H1 (cell line): Measurements from ENCODE around the gene ZNF423. TPM values are rescaled to one million over a fixed set of nuclear protein-coding genes. Genes with fewer than 3 reads are reported as not detected.

Experiments
- CTCF ChIA-PET: fragments of 300-600 bp; sonication (Branson Sonifier 250); formaldehyde crosslinking; loops from one replicate; lab custom pipeline; 2021; ENCODE audit not compliant: partially characterized antibody; lab: Charles Lee
- POLR2A ChIA-PET: fragments of 300-600 bp; sonication (Branson Sonifier 250); formaldehyde crosslinking; loops from one replicate; lab custom pipeline; 2021; ENCODE audit warnings: inconsistent platforms; ENCODE audit not compliant: partially characterized antibody; lab: Charles Lee
- DNase-seq, 2 experiments: peaks; one replicate each; pipeline versions ENCODE4 v3.0.0 to v3.0.0-alpha.2; 2010 to 2022; ENCODE audit warnings: low spot score in 2 of 2, low read depth in 1 of 2, mixed read lengths in 1 of 2
- FAIRE-seq: peaks from 2 replicates; lab custom pipeline; 2011; peaks lifted over from hg19 to GRCh38; lab: Jason Lieb, UNC
- H2AFZ ChIP-seq: 2 replicates; pipeline ENCODE4 v1.8.1; 2012; ENCODE audit warnings: low read length, inconsistent platforms
- H2AK5ac ChIP-seq: 2 replicates; pipeline ENCODE4 v1.6.1; 2013; ENCODE audit warnings: low read depth, low read length
- H2BK120ac ChIP-seq: replicated peaks from 2 replicates; pipeline ENCODE3; 2013; ENCODE audit warnings: low read depth, low read length, inconsistent platforms
- H2BK12ac ChIP-seq: 2 replicates; pipeline ENCODE4 v1.6.1; 2013; ENCODE audit warnings: low read depth, low read length
- H2BK15ac ChIP-seq: 2 replicates; pipeline ENCODE4 v1.6.1; 2013; ENCODE audit warnings: low read length
- H2BK20ac ChIP-seq: 2 replicates; pipeline ENCODE4 v1.6.1; 2013; ENCODE audit warnings: low read length
- H2BK5ac ChIP-seq: 2 replicates; pipeline ENCODE4 v1.6.1; 2013; ENCODE audit warnings: low read depth, low read length
- H3K14ac ChIP-seq: 2 replicates; pipeline ENCODE4 v1.6.1; 2013; ENCODE audit warnings: inconsistent platforms; ENCODE audit not compliant: insufficient read length
- H3K18ac ChIP-seq: 2 replicates; pipeline ENCODE4 v1.6.1; 2013; ENCODE audit warnings: low read length; ENCODE audit errors: extremely low read depth
- H3K23ac ChIP-seq: 2 replicates; pipeline ENCODE4 v1.6.1; 2013; ENCODE audit warnings: inconsistent platforms; ENCODE audit not compliant: insufficient read length
- H3K23me2 ChIP-seq: 2 replicates; pipeline ENCODE4 v1.6.1; 2013; ENCODE audit warnings: low read depth, low read length
- H3K27ac ChIP-seq: 2 replicates; pipeline ENCODE4 v1.6.1; 2011; ENCODE audit warnings: low read depth, low read length, inconsistent platforms
- H3K27me3 ChIP-seq, 4 experiments: replicated peaks in 1 of 4; 1 replicate in 1 of 4; 2 replicates in 3 of 4; pipeline versions ENCODE4 v1.6.1 to v1.8.1; 2011 to 2013; ENCODE audit warnings: low read length in 3 of 4, mild to moderate bottlenecking in 3 of 4, inconsistent platforms in 2 of 4, mixed read lengths in 2 of 4, moderate library complexity in 1 of 4; ENCODE audit not compliant: control insufficient read depth in 3 of 4, insufficient read depth in 3 of 4; ENCODE audit errors: extremely low read depth in 1 of 4
- H3K36me3 ChIP-seq, 4 experiments: 2 replicates each; pipeline versions ENCODE4 v1.6.1 to v1.8.1; 2011 to 2013; ENCODE audit warnings: mild to moderate bottlenecking in 4 of 4, low read length in 3 of 4, moderate library complexity in 2 of 4, control low read depth in 1 of 4, inconsistent platforms in 1 of 4; ENCODE audit not compliant: insufficient read depth in 4 of 4, control insufficient read depth in 2 of 4
- H3K4ac ChIP-seq: replicated peaks from 2 replicates; pipeline ENCODE3; 2013; ENCODE audit warnings: low read length, low read depth, mixed read lengths, inconsistent platforms; ENCODE audit not compliant: insufficient read length
- H3K4me1 ChIP-seq, 4 experiments: replicated peaks in 1 of 4; 1 replicate in 1 of 4; 2 replicates in 3 of 4; pipeline versions ENCODE4 v1.6.1 to v1.8.1; 2011 to 2013; ENCODE audit warnings: low read length in 3 of 4, inconsistent platforms in 2 of 4, mixed read lengths in 1 of 4; ENCODE audit not compliant: insufficient read depth in 4 of 4, control insufficient read depth in 3 of 4
- H3K4me2 ChIP-seq, 2 experiments: 2 replicates each; pipeline versions ENCODE4 v1.6.1 to v1.8.1; 2011 to 2013; ENCODE audit warnings: low read depth in 2 of 2, low read length in 2 of 2, control low read depth in 1 of 2, inconsistent platforms in 1 of 2, mild to moderate bottlenecking in 1 of 2; ENCODE audit not compliant: insufficient read depth in 1 of 2
- H3K4me3 ChIP-seq, 4 experiments: fragments of 200-600, 300-600 bp in 1 of 4; sonication (generic), shearing (Covaris generic), sonication (Bioruptor Twin) in 1 of 4; 2 replicates each; pipeline versions ENCODE4 v1.5.1 to v1.8.1; 2011 to 2016; ENCODE audit warnings: low read length in 4 of 4, low read depth in 3 of 4, control low read depth in 2 of 4, inconsistent platforms in 2 of 4, mild to moderate bottlenecking in 2 of 4, mixed read lengths in 1 of 4, moderate library complexity in 1 of 4; ENCODE audit not compliant: insufficient read depth in 2 of 4; ENCODE audit errors: extremely low read depth in 1 of 4
- H3K56ac ChIP-seq: replicated peaks from 2 replicates; pipeline ENCODE3; 2013; ENCODE audit warnings: low read depth, mild to moderate bottlenecking, mixed read lengths, low read length, inconsistent platforms; ENCODE audit not compliant: insufficient read length
- H3K79me1 ChIP-seq: 2 replicates; pipeline ENCODE4 v1.6.1; 2013; ENCODE audit warnings: low read depth, low read length, control low read depth
- H3K79me2 ChIP-seq, 2 experiments: 2 replicates each; pipeline versions ENCODE4 v1.6.1 to v1.8.1; 2012 to 2013; ENCODE audit warnings: low read length in 2 of 2, mild to moderate bottlenecking in 2 of 2, inconsistent platforms in 1 of 2; ENCODE audit not compliant: insufficient read depth in 2 of 2, control insufficient read depth in 1 of 2
- H3K9ac ChIP-seq, 4 experiments: replicated peaks in 1 of 4; 1 replicate in 1 of 4; 2 replicates in 3 of 4; pipeline versions ENCODE4 v1.6.1 to v1.8.1; 2011 to 2013; ENCODE audit warnings: low read depth in 3 of 4, low read length in 3 of 4, control low read depth in 2 of 4, mild to moderate bottlenecking in 2 of 4, moderate library complexity in 2 of 4, inconsistent platforms in 1 of 4; ENCODE audit errors: extremely low read depth in 1 of 4
- H3K9me3 ChIP-seq, 2 experiments: 2 replicates each; pipeline versions ENCODE4 v1.6.1 to v1.8.1; 2012 to 2013; ENCODE audit warnings: mild to moderate bottlenecking in 2 of 2, moderate library complexity in 2 of 2, control low read depth in 1 of 2, inconsistent platforms in 1 of 2, low read depth in 1 of 2, low read length in 1 of 2, mixed read lengths in 1 of 2; ENCODE audit not compliant: insufficient read depth in 2 of 2
- H4K20me1 ChIP-seq, 2 experiments: replicated peaks in 1 of 2; 2 replicates each; pipeline versions ENCODE3 to v1.8.1; 2011 to 2013; ENCODE audit warnings: inconsistent platforms in 2 of 2, low read length in 2 of 2, mild to moderate bottlenecking in 1 of 2; ENCODE audit not compliant: insufficient read depth in 2 of 2, control insufficient read depth in 1 of 2
- H4K5ac ChIP-seq: 2 replicates; pipeline ENCODE4 v1.6.1; 2013; ENCODE audit warnings: low read length, low read depth, mixed read lengths, inconsistent platforms; ENCODE audit not compliant: insufficient read length
- H4K8ac ChIP-seq: 2 replicates; pipeline ENCODE4 v1.8.0; 2013; ENCODE audit warnings: mild to moderate bottlenecking, moderate library complexity, low read length, inconsistent platforms; ENCODE audit not compliant: insufficient read depth; ENCODE audit errors: extremely low read depth
- H4K91ac ChIP-seq: replicated peaks from 2 replicates; pipeline ENCODE3; 2013; ENCODE audit warnings: low read length, mixed read lengths, inconsistent platforms; ENCODE audit not compliant: insufficient read length
- CREB1 ChIP-seq: IDR thresholded peaks from 2 replicates; pipeline ENCODE4 v1.6.1; 2012; ENCODE audit warnings: inconsistent platforms
- JUN ChIP-seq: IDR thresholded peaks from 2 replicates; pipeline ENCODE4 v1.6.1; 2011; ENCODE audit warnings: low read depth, mild to moderate bottlenecking, improper control_type of control experiment, low read length
- KDM5A ChIP-seq: fragments of 200-600 bp; IDR thresholded peaks from 2 replicates; pipeline ENCODE4 v1.7.1; 2012; ENCODE audit warnings: mild to moderate bottlenecking, low read length, inconsistent platforms, mixed read lengths
- MAFK ChIP-seq: IDR thresholded peaks from 2 replicates; pipeline ENCODE4 v1.6.1; 2012; ENCODE audit warnings: low read depth, mild to moderate bottlenecking, improper control_type of control experiment, low read length
- NANOG ChIP-seq: IDR thresholded peaks from 2 replicates; pipeline ENCODE4 v1.6.1; 2011; ENCODE audit warnings: low read length, low read depth, mild to moderate bottlenecking, inconsistent platforms; ENCODE audit not compliant: insufficient read depth, poor library complexity, severe bottlenecking
- POU5F1 ChIP-seq: IDR thresholded peaks from 2 replicates; pipeline ENCODE4 v1.6.1; 2011; ENCODE audit warnings: low read depth, mild to moderate bottlenecking, low read length, moderate library complexity
- RBBP5 ChIP-seq: IDR thresholded peaks from 2 replicates; pipeline ENCODE4 v1.7.1; 2012; ENCODE audit warnings: low read depth, mild to moderate bottlenecking, inconsistent platforms, low read length, moderate library complexity, borderline replicate concordance
- SAP30 ChIP-seq: fragments of 300-600 bp; sonication (generic); IDR thresholded peaks from 2 replicates; pipeline ENCODE4 v1.7.1; 2012; ENCODE audit warnings: low read length, moderate library complexity, mild to moderate bottlenecking, inconsistent platforms; ENCODE audit not compliant: insufficient read depth, insufficient replicate concordance
- TAF1 ChIP-seq: IDR thresholded peaks from 2 replicates; pipeline ENCODE4 v1.6.1; 2011; ENCODE audit warnings: mild to moderate bottlenecking, low read depth, low read length
- TCF12 ChIP-seq: IDR thresholded peaks from 2 replicates; pipeline ENCODE4 v1.6.1; 2011; ENCODE audit warnings: low read depth, mild to moderate bottlenecking, low read length
- WGBS, 2 experiments: shearing (Covaris generic) in 1 of 2; methylation state at CpG; one replicate each; pipeline versions ENCODE4 v1.1.6 to v1.1.7; 2013 to 2015; ENCODE audit warnings: low lambda C conversion rate in 2 of 2, mixed read lengths in 2 of 2, inconsistent platforms in 1 of 2, low coverage in 1 of 2, missing lambda C conversion rate in 1 of 2; ENCODE audit not compliant: insufficient replicate concordance in 2 of 2, insufficient coverage in 1 of 2, insufficient read length in 1 of 2; ENCODE audit errors: extremely low coverage in 1 of 2, missing lambda C conversion rate in 1 of 2; 5-methylcytosine and 5-hydroxymethylcytosine counted together
- polyA plus RNA-seq, 7 experiments: library from polyadenylated mRNA; depleted of rRNA in 3 of 7; stranded (reverse) in 5 of 7; unstranded in 2 of 7; fragments of >200 nt in 5 of 7; fragments of 200-250 nt in 2 of 7; gene quantifications; 1 replicate in 5 of 7; 2 replicates in 1 of 7; 4 replicates in 1 of 7; pipeline versions ENCODE4 v1.2.1 to v1.2.3, GENCODE V29; 2011 to 2013; ENCODE audit warnings: missing spikeins in 2 of 7, mixed read lengths in 2 of 7
- total RNA-seq: library from RNA; stranded (reverse); fragmentation: NEBNext Ultra II Directional; extraction: Animal tissue kit (Norgen Biotek cat#: 25700); gene quantifications from 2 replicates; pipeline ENCODE4 v1.2.1, GENCODE V29; 2021
- TF ChIP-seq, protein P1 (sequence below): IDR thresholded peaks from 2 replicates; pipeline ENCODE4 v1.6.1; 2012; ENCODE audit warnings: inconsistent platforms

The ZNF423 gene
- total and polyA plus RNA-seq, 2 of the 8 experiments (the other 6 are each of a cell fraction or from before 2014, with no cell fraction given), result 38.2 to 52.3 TPM

DNA sequence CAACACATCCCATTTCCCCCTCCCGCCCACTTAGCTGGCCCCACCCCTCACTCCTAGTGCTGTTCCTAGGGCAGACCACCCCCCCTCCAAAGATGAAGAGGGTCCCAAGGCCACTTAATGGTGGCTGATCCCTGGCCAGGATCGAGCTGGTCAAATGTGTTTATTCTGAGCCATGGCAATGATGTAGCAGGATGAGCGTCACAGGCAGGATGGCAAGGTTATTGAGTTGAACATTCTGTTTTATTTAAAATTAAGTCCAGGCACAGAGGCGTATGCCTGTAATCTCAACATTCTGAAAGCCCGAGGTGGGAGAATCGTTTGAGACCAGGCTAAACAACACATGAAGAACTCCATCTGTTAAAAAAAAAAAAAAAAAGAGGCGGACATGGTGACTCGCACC is 12.2 kb downstream of the ZNF423 start:
- H3K4me3 ChIP-seq, result no peak overlapping the region
- peaks cover 10 to 32% (median 17%) of the 10 kb centered on the region in 4 experiments for H3K4me1 ChIP-seq
- no peak overlapping the region for H3K18ac ChIP-seq
- no peak overlapping the region for H3K9ac ChIP-seq
- no peak overlapping the region for H3K23ac ChIP-seq
- H3K79me2 ChIP-seq, result peaks cover 3 to 89% of the 10 kb centered on the region in 2 experiments
- no peaks in the 10 kb centered on the region for H3K9me3 ChIP-seq
- H3K27me3 ChIP-seq, result no peaks in the 10 kb centered on the region
- no peak overlapping the region; the same call in 1 of the 2 replicates for H2BK12ac ChIP-seq
- TF ChIP-seq TAF1 (no peak), TCF12 (no peak), RBBP5 (no peak), JUN (no peak), POU5F1 (no peak), KDM5A (no peak), CREB1 (no peak), SAP30 (no peak), NANOG (no peak), MAFK (no peak)
- TF ChIP-seq, protein P1, sequence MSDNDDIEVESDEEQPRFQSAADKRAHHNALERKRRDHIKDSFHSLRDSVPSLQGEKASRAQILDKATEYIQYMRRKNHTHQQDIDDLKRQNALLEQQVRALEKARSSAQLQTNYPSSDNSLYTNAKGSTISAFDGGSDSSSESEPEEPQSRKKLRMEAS, result no peak
- no peak overlapping the region for H4K8ac ChIP-seq
- H3K36me3 ChIP-seq, result no peaks in the 10 kb centered on the region
- H3K4ac ChIP-seq, result no peak overlapping the region
- H2BK5ac ChIP-seq, result no peak overlapping the region; the same call in 1 of the 2 replicates
- H3K4me2 ChIP-seq, result no peak overlapping the region
- no peak overlapping the region for H2BK20ac ChIP-seq
- H2BK15ac ChIP-seq, result no peak overlapping the region
- H3K56ac ChIP-seq, result no peak overlapping the region
- 87% methylated on average over 6 of the region's 8 CpGs; no CpG with 5 or more reads in 1 of the 2 experiments for WGBS, 2 experiments
- no peak overlapping the region for H4K5ac ChIP-seq
- no peak overlapping the region for H3K14ac ChIP-seq
- CTCF ChIA-PET, result interaction anchor here (1.8 kb wide), 1 partner anchor 32 kb away, joined by 5 read pairs; no protein-coding TSS in a partner anchor
- no peak overlapping the region for H2AK5ac ChIP-seq
- peaks cover 17 to 20% of the 10 kb centered on the region in 2 experiments for H4K20me1 ChIP-seq
- DNase-seq (no peak), FAIRE-seq (no peak)
- H2BK120ac ChIP-seq, result no peak overlapping the region
- no peak overlapping the region for H2AFZ ChIP-seq
- H3K79me1 ChIP-seq, result peaks cover 22% of the 10 kb centered on the region
- peaks cover 3% of the 10 kb centered on the region for H3K23me2 ChIP-seq
- POLR2A ChIA-PET, result interaction anchor here (0.9 to 1.1 kb wide), 4 partner anchors 8 to 16 kb away, joined by 3 to 5 read pairs (median 3); no protein-coding TSS in a partner anchor
- no peak overlapping the region for H3K27ac ChIP-seq
- H4K91ac ChIP-seq, result no peak overlapping the region
